Thymus (tissue), 11 donors: Measurements from ENCODE around the gene MRGPRD. TPM values are rescaled to one million over a fixed set of nuclear protein-coding genes. Genes with fewer than 3 reads are reported as not detected.

Experiments
- DNase-seq, 9 donors: peaks; one replicate each; pipeline ENCODE4 v3.0.0-alpha.2; 2013; ENCODE audit warnings: low spot score in 9 of 9, low read depth in 6 of 9, missing footprints in 1 of 9
- H3K27ac ChIP-seq, 2 donors: one replicate each; pipeline ENCODE4 v1.5.1; 2013; ENCODE audit warnings: control low read depth in 1 of 2, low read depth in 1 of 2, low read length in 1 of 2, mild to moderate bottlenecking in 1 of 2, moderate library complexity in 1 of 2
- H3K27me3 ChIP-seq, 2 donors: one replicate each; pipeline ENCODE4 v1.5.1; 2013; ENCODE audit warnings: low read length in 1 of 2; ENCODE audit not compliant: control insufficient read depth in 2 of 2, insufficient read depth in 1 of 2
- H3K36me3 ChIP-seq, 2 donors: one replicate each; pipeline ENCODE4 v1.5.1; 2013; ENCODE audit warnings: low read length in 1 of 2, mild to moderate bottlenecking in 1 of 2, moderate library complexity in 1 of 2; ENCODE audit not compliant: control insufficient read depth in 2 of 2, insufficient read depth in 2 of 2
- H3K4me1 ChIP-seq, 2 donors: one replicate each; pipeline ENCODE4 v1.5.1; 2013; ENCODE audit warnings: low read length in 2 of 2; ENCODE audit not compliant: control insufficient read depth in 2 of 2, insufficient read depth in 2 of 2
- H3K4me3 ChIP-seq, 2 donors: one replicate each; pipeline ENCODE4 v1.5.1; 2013; ENCODE audit warnings: low read length in 2 of 2, control low read depth in 1 of 2, mild to moderate bottlenecking in 1 of 2
- H3K9me3 ChIP-seq, 2 donors: one replicate each; pipeline ENCODE4 v1.5.1; 2013; ENCODE audit warnings: low read length in 1 of 2, mild to moderate bottlenecking in 1 of 2; ENCODE audit not compliant: control insufficient read depth in 2 of 2, insufficient read depth in 1 of 2
- WGBS: extraction: QIAGEN DNeasy Blood & Tissue Kit; methylation state at CpG from one replicate; pipeline ENCODE4 v1.1.7; 2013; 5-methylcytosine and 5-hydroxymethylcytosine counted together
- polyA plus RNA-seq: library from polyadenylated mRNA; stranded (reverse); fragments of 200-250 nt; gene quantifications from one replicate; pipeline ENCODE4 v1.2.3, GENCODE V29; 2013
- total RNA-seq: library from RNA; stranded (reverse); fragments of 120-200 nt; gene quantifications from one replicate; pipeline ENCODE4 v1.2.4, GENCODE V29; 2013
- donor health status: healthy.

The MRGPRD gene
- total and polyA plus RNA-seq, 2 donors, result 0.05 TPM; not detected in 1

- Histone ChIP-seq H3K27ac (no peak overlapping the region), H3K27me3 (peaks cover 38 to 79% of the 10 kb centered on the region in 2 donors), H3K36me3 (no peaks in the 10 kb centered on the region), H3K9me3 (no peaks in the 10 kb centered on the region), H3K4me3 (no peak overlapping the region), H3K4me1 (no peaks in the 10 kb centered on the region)
- 91% methylated on average over 17 of the region's 17 CpGs for WGBS
- no peak for DNase-seq
These were observed 28.1 kb upstream of the MRGPRD start for GRCh38 chr11:69008737-69009440.

- Histone ChIP-seq H3K27me3 (peaks cover 29 to 70% of the 10 kb centered on the region in 2 donors), H3K9me3 (no peaks in the 10 kb centered on the region), H3K4me1 (no peaks in the 10 kb centered on the region), H3K36me3 (no peaks in the 10 kb centered on the region), H3K4me3 (no peak overlapping the region), H3K27ac (no peak overlapping the region)
- no peak for DNase-seq
- WGBS, result 91% methylated on average over 8 of the region's 8 CpGs
These were observed 27.2 kb upstream of the MRGPRD start for GRCh38 chr11:69007975-69008381.

- Histone ChIP-seq H3K27me3 (peaks cover 18 to 60% of the 10 kb centered on the region in 2 donors), H3K27ac (no peak overlapping the region), H3K4me1 (no peaks in the 10 kb centered on the region), H3K4me3 (no peak overlapping the region), H3K9me3 (no peaks in the 10 kb centered on the region), H3K36me3 (no peaks in the 10 kb centered on the region)
- 96% methylated on average over 12 of the region's 12 CpGs for WGBS
- DNase-seq, result no peak
These were observed 26.0 kb upstream of the MRGPRD start for GRCh38 chr11:69006816-69007215.

- no peaks in the 10 kb centered on the region for H3K36me3 ChIP-seq
- H3K9me3 ChIP-seq, result no peaks in the 10 kb centered on the region
- 93% methylated on average over 48 of the region's 48 CpGs for WGBS
- H3K27ac ChIP-seq, result no peak overlapping the region
- peaks cover 8 to 50% of the 10 kb centered on the region in 2 donors for H3K27me3 ChIP-seq
- H3K4me1 ChIP-seq, result no peaks in the 10 kb centered on the region
- H3K4me3 ChIP-seq, result no peak overlapping the region
- no peak for DNase-seq
These were observed 25.0 kb upstream of the MRGPRD start for GRCh38 chr11:69005631-69006368.

GRCh38 chr11:69005183-69005630 lies 24.4 kb upstream of the MRGPRD start:
- Histone ChIP-seq H3K36me3 (no peaks in the 10 kb centered on the region), H3K9me3 (no peaks in the 10 kb centered on the region), H3K27ac (no peak overlapping the region), H3K4me1 (no peaks in the 10 kb centered on the region), H3K27me3 (peaks cover 2 to 44% of the 10 kb centered on the region in 2 donors), H3K4me3 (no peak overlapping the region)
- no peak for DNase-seq
- 96% methylated on average over 27 of the region's 27 CpGs for WGBS

- Histone ChIP-seq H3K27ac (no peak overlapping the region), H3K4me3 (no peak overlapping the region), H3K27me3 (peaks cover 0 to 38% of the 10 kb centered on the region in 2 donors), H3K4me1 (no peaks in the 10 kb centered on the region), H3K9me3 (no peaks in the 10 kb centered on the region), H3K36me3 (no peaks in the 10 kb centered on the region)
- no peak for DNase-seq
- 91% methylated on average over 13 of the region's 13 CpGs for WGBS
These were observed 23.8 kb upstream of the MRGPRD start for GRCh38 chr11:69004411-69005182.

- H3K4me1 ChIP-seq, result no peaks in the 10 kb centered on the region
- H3K27ac ChIP-seq, result no peak overlapping the region
- peaks cover 0 to 31% of the 10 kb centered on the region in 2 donors for H3K27me3 ChIP-seq
- no peak for DNase-seq
- H3K4me3 ChIP-seq, result no peak overlapping the region
- no peaks in the 10 kb centered on the region for H3K36me3 ChIP-seq
- H3K9me3 ChIP-seq, result no peaks in the 10 kb centered on the region
- 94% methylated on average over 20 of the region's 20 CpGs for WGBS
These were observed 23.1 kb upstream of the MRGPRD start for GRCh38 chr11:69003866-69004367.

- H3K4me3 ChIP-seq, result no peak overlapping the region
- peaks cover 0 to 30% of the 10 kb centered on the region in 2 donors for H3K27me3 ChIP-seq
- H3K4me1 ChIP-seq, result no peaks in the 10 kb centered on the region
- no peak for DNase-seq
- H3K36me3 ChIP-seq, result no peaks in the 10 kb centered on the region
- WGBS, result 95% methylated on average over 9 of the region's 9 CpGs
- H3K9me3 ChIP-seq, result no peaks in the 10 kb centered on the region
- H3K27ac ChIP-seq, result no peak overlapping the region
These were observed 22.6 kb upstream of the MRGPRD start for GRCh38 chr11:69003301-69003865.
